Right kidney (tissue), 1 donor: ENCODE measurements around the gene POLR1C.
"Not testable (repeated sequence)": the region's sequence is repeated elsewhere in the genome, so short reads cannot be mapped to it uniquely, and the experiment has no call there.

ENCODE experiments used
- DNase-seq: peaks from one replicate; pipeline ENCODE4 v3.0.0-alpha.2; 2016

POLR1C gene

GRCh38 chr6:43491750-43492661 is 24.9 kb upstream of the POLR1C start:
- no peak for DNase-seq

- no peak for DNase-seq
These were observed 24.2 kb upstream of the POLR1C start for GRCh38 chr6:43492673-43493072.

- no peak for DNase-seq
These were observed 23.7 kb upstream of the POLR1C start for GRCh38 chr6:43493230-43493629.

GRCh38 chr6:43493833-43494232 is 23.1 kb upstream of the POLR1C start:
- DNase-seq = no peak

GRCh38 chr6:43494321-43494720 is 22.6 kb upstream of the POLR1C start:
- no peak for DNase-seq

GRCh38 chr6:43494766-43495165 is 22.1 kb upstream of the POLR1C start:
- DNase-seq = no peak

GRCh38 chr6:43495409-43495941 is 21.4 kb upstream of the POLR1C start:
- no peak for DNase-seq

- no peak for DNase-seq
These were observed 20.3 kb upstream of the POLR1C start for GRCh38 chr6:43496370-43497128.

- DNase-seq = no peak
These were observed 19.8 kb upstream of the POLR1C start for GRCh38 chr6:43497129-43497396.

- no peak for DNase-seq
These were observed 19.2 kb upstream of the POLR1C start for GRCh38 chr6:43497689-43498088.

GRCh38 chr6:43498291-43498690 is 18.6 kb upstream of the POLR1C start:
- not testable (repeated sequence) for DNase-seq

GRCh38 chr6:43499028-43499815 is 17.7 kb upstream of the POLR1C start:
- no peak for DNase-seq

- no peak for DNase-seq
These were observed 16.0 kb upstream of the POLR1C start for GRCh38 chr6:43500921-43501320.

GRCh38 chr6:43502666-43503065 is 14.2 kb upstream of the POLR1C start:
- no peak for DNase-seq

GRCh38 chr6:43503443-43503842 is 13.4 kb upstream of the POLR1C start:
- no peak for DNase-seq

- no peak for DNase-seq
These were observed 11.9 kb upstream of the POLR1C start for GRCh38 chr6:43504756-43505593.

- no peak for DNase-seq
These were observed 11.2 kb upstream of the POLR1C start for GRCh38 chr6:43505718-43506117.

GRCh38 chr6:43506171-43506570 is 10.7 kb upstream of the POLR1C start:
- DNase-seq = no peak

- DNase-seq = peak; percentile 69
These were observed 10.0 kb upstream of the POLR1C start for GRCh38 chr6:43506667-43507471.

- DNase-seq = no peak
These were observed 8.3 kb upstream of the POLR1C start for GRCh38 chr6:43508481-43509141.
